HG03095 (cell line): ENCODE data around the gene SLC8B1.

Experiments
- ATAC-seq: cut with Tn5 transposase; IDR thresholded peaks from one replicate; pipeline ENCODE4 v1.9.1; 2021; ENCODE audit warnings: moderate library complexity; ENCODE audit not compliant: unreplicated experiment

Gene SLC8B1

GRCh38 chr12:113296557-113297213 is 38.2 kb downstream of the SLC8B1 start:
- ATAC-seq, result no peak

- no peak for ATAC-seq
Observed at GRCh38 chr12:113295886-113296556, 38.9 kb downstream of the SLC8B1 start.

- ATAC-seq, result no peak
Observed at GRCh38 chr12:113293100-113293499, 41.8 kb downstream of the SLC8B1 start.

- no peak for ATAC-seq
Observed at GRCh38 chr12:113292547-113292946, 42.4 kb downstream of the SLC8B1 start.

DNA sequence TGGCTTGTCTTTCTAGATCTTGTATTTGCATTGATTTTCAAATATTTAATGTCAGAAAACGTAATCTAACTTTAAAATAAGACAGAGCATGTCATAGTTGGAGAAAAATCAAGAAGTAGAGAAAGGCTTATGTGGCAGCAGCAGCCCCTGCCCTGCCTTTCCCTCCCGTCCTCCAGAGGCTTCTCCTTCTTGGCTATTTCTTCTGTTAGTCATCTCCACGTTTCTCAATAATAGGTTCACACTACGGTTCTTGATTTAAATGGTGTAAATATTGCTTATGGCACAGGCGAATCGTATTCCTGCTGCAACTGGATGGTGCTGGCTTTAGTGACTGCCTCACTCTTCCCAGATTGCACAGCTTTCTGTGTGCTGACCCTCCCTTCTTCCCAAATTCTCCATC is 42.8 kb downstream of the SLC8B1 start:
- ATAC-seq, result no peak

- no peak for ATAC-seq
Observed at GRCh38 chr12:113291586-113291985, 43.3 kb downstream of the SLC8B1 start.

GRCh38 chr12:113290506-113290905 is 44.4 kb downstream of the SLC8B1 start:
- ATAC-seq, result no peak

GRCh38 chr12:113289361-113289760 is 45.5 kb downstream of the SLC8B1 start:
- no peak for ATAC-seq

- no peak for ATAC-seq
Observed at GRCh38 chr12:113287899-113288282, 47.0 kb downstream of the SLC8B1 start.

- no peak for ATAC-seq
Observed at GRCh38 chr12:113287146-113287898, 47.6 kb downstream of the SLC8B1 start.

DNA sequence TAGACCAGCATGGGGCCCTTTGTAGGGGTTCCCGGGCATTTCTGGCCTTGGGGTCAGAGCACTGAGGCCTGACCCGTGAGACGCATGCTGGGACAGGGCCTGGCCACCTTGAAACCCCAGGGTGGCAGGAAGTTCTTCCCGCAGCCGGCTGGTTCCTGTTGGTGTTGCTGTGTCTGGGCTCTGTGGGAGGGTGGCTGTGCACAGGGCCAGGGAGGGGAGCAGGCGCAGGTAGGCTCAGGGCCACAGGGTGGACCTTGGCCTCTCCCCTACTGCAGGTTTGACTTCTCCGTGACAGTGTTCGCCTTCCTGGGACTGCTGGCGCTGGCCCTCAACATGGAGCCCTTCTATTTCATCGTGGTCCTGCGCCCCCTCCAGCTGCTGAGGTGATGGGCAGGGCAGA is 48.2 kb downstream of the SLC8B1 start:
- no peak for ATAC-seq

GRCh38 chr12:113285679-113286610 is 49.0 kb downstream of the SLC8B1 start:
- ATAC-seq, result no peak

GRCh38 chr12:113284751-113285150 is 50.2 kb downstream of the SLC8B1 start:
- no peak for ATAC-seq

GRCh38 chr12:113278633-113279032 is 56.3 kb downstream of the SLC8B1 start:
- ATAC-seq, result no peak

GRCh38 chr12:113278141-113278540 is 56.8 kb downstream of the SLC8B1 start:
- no peak for ATAC-seq

GRCh38 chr12:113277511-113277910 is 57.4 kb downstream of the SLC8B1 start:
- ATAC-seq, result no peak

DNA sequence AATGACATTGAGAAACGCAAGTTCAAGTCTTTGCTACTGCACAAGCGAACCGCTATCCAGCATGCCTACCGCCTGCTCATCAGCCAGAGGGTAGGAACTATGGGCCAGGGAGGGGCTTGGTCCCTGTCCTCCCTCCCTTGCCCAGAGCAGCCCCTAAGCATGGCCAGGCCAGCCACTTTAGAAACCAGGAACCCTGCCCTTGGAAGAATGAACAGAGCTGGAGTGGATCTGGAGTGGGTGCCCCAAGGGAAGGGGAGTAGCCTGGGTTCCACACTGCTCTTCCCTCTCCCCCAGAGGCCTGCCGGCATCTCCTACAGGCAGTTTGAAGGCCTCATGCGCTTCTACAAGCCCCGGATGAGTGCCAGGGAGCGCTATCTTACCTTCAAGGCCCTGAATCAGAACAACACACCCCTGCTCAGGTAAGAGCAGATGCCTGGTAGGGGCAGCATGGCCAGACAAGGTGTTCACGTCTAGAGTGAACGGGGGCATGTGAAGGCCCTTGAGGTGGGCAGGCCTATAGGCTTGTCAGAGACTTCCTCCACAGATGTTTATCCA is 57.9 kb downstream of the SLC8B1 start:
- no peak for ATAC-seq

GRCh38 chr12:113276306-113276705 is 58.6 kb downstream of the SLC8B1 start:
- no peak for ATAC-seq

DNA sequence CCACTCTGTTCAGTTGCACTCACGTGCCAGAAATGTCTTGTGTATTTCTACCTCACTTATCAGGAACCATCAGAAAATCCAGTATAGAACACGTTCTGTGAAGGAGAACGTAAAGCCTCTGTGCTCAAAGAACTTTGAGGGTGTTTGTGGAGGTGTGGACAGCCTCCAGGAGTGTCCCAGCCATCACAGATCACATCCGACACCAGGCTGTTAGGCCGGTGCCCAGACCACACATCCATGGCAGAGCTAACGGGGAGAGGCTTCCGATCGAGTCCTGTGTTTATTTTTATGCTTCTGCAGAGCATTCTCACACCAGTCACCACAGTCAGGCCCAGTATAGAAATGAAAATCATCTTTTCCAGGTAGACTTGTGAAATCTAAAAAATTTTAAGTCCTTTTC is 60.1 kb downstream of the SLC8B1 start:
- no peak for ATAC-seq

GRCh38 chr12:113273053-113273725 is 61.7 kb downstream of the SLC8B1 start:
- no peak for ATAC-seq
